A549 (cell line): ENCODE data around the gene EBF3. TPM values are rescaled to one million over a fixed set of nuclear protein-coding genes. Genes with fewer than 3 reads are reported as not detected.

Experiments
- ATAC-seq, 2 experiments: fragments of 200-7000 bp in 1 of 2; fragments of >200 bp in 1 of 2; cut with Nextera tagmentation in 1 of 2; cut with Tn5 transposase in 1 of 2; 3 replicates each; pipeline versions ENCODE4 v1.8.0 to v1.9.1; 2018 to 2020; ENCODE audit warnings: mild to moderate bottlenecking in 1 of 2, moderate library complexity in 1 of 2
- CTCF ChIA-PET: fragments of 300-600 bp; sonication (Branson Sonifier 250); formaldehyde crosslinking; extraction: SDS; loops from one replicate; lab custom pipeline; 2021; ENCODE audit warnings: antibody characterized with exemption, inconsistent platforms; lab: Yijun Ruan, JAX
- POLR2A ChIA-PET: fragments of 350-600 bp; formaldehyde crosslinking; extraction: SDS; loops from one replicate; lab custom pipeline; 2021; ENCODE audit warnings: antibody characterized with exemption, inconsistent platforms; lab: Yijun Ruan, JAX
- DNase-seq, 2 experiments: peaks; one replicate each; pipeline versions ENCODE4 v3.0.0 to v3.0.0-alpha.2; 2011 to 2016; ENCODE audit warnings: low read depth in 1 of 2, low spot score in 1 of 2
- FAIRE-seq: peaks from 2 replicates; lab custom pipeline; 2011; peaks lifted over from hg19 to GRCh38; lab: Jason Lieb, UNC
- H3K27ac ChIP-seq, 2 experiments: fragments of >200 bp; sonication (Bioruptor Twin); formaldehyde crosslinking; 3 replicates each; pipeline ENCODE4 v1.5.1; 2016 to 2017
- H3K4me1 ChIP-seq: fragments of >200 bp; sonication (Bioruptor Twin); formaldehyde crosslinking; 3 replicates; pipeline ENCODE4 v1.6.1; 2016
- H3K4me2 ChIP-seq: fragments of >200 bp; sonication (Bioruptor Twin); formaldehyde crosslinking; 3 replicates; pipeline ENCODE4 v1.6.1; 2016
- H3K4me3 ChIP-seq: fragments of >200 bp; sonication (Bioruptor Twin); formaldehyde crosslinking; 3 replicates; pipeline ENCODE4 v1.5.1; 2016
- H3K9me3 ChIP-seq: fragments of >200 bp; sonication (Bioruptor Twin); formaldehyde crosslinking; 3 replicates; pipeline ENCODE4 v1.6.1; 2016
- CBX2 ChIP-seq: fragments of 200-600 bp; sonication (generic); IDR thresholded peaks from 2 replicates; pipeline ENCODE4 v1.6.1; 2016; ENCODE audit warnings: low read depth, mild to moderate bottlenecking, borderline replicate concordance
- CEBPB ChIP-seq, 2 experiments: fragments of >200 bp in 1 of 2; sonication (Bioruptor Twin) in 1 of 2; formaldehyde crosslinking in 1 of 2; IDR thresholded peaks; 2 replicates each; pipeline ENCODE4 v1.6.1; 2012 to 2016
- EHF ChIP-seq: fragments of 250-450 bp; sonication (Bioruptor Pico); IDR thresholded peaks from 2 replicates; pipeline ENCODE4 v1.5.0; 2020; ENCODE audit warnings: mild to moderate bottlenecking
- EP300 ChIP-seq, 2 experiments: fragments of >200 bp; sonication (Bioruptor Twin); formaldehyde crosslinking; IDR thresholded peaks; 2 replicates in 1 of 2; 3 replicates in 1 of 2; pipeline ENCODE4 v1.6.1; 2016 to 2017
- GATA3 ChIP-seq: IDR thresholded peaks from 2 replicates; pipeline ENCODE4 v1.6.1; 2012; ENCODE audit warnings: borderline replicate concordance
- JUN ChIP-seq, 2 experiments: fragments of >200 bp; sonication (Bioruptor Twin); formaldehyde crosslinking; IDR thresholded peaks; 2 replicates in 1 of 2; 3 replicates in 1 of 2; pipeline ENCODE4 v1.6.1; 2016 to 2017
- JUNB ChIP-seq: fragments of >200 bp; sonication (Bioruptor Twin); formaldehyde crosslinking; IDR thresholded peaks from 2 replicates; pipeline ENCODE4 v1.6.1; 2016
- KDM5A ChIP-seq: fragments of 200-600 bp; sonication (generic); IDR thresholded peaks from 2 replicates; pipeline ENCODE4 v1.6.1; 2016; ENCODE audit warnings: antibody characterized with exemption, mild to moderate bottlenecking
- NPAS2 ChIP-seq: fragments of 250-450 bp; sonication (Bioruptor Pico); IDR thresholded peaks from 2 replicates; pipeline ENCODE4 v1.8.0; 2022; ENCODE audit warnings: mild to moderate bottlenecking, moderate library complexity, borderline replicate concordance
- PHF8 ChIP-seq: fragments of 200-600 bp; sonication (generic); IDR thresholded peaks from 2 replicates; pipeline ENCODE4 v1.6.1; 2016; ENCODE audit warnings: low read depth, mild to moderate bottlenecking, antibody characterized with exemption, moderate library complexity, borderline replicate concordance
- RARB ChIP-seq: fragments of 250-450 bp; sonication (Bioruptor Pico); IDR thresholded peaks from 2 replicates; pipeline ENCODE4 v1.8.0; 2021; ENCODE audit warnings: mild to moderate bottlenecking, moderate library complexity
- RNF2 ChIP-seq: fragments of 200-600 bp; sonication (generic); IDR thresholded peaks from 2 replicates; pipeline ENCODE4 v1.6.1; 2016; ENCODE audit warnings: low read depth, mild to moderate bottlenecking, antibody characterized with exemption, moderate library complexity, borderline replicate concordance
- TFCP2L1 ChIP-seq: fragments of 250-450 bp; sonication (Bioruptor Pico); IDR thresholded peaks from 2 replicates; pipeline ENCODE4 v1.5.0; 2021; ENCODE audit warnings: mild to moderate bottlenecking
- TP53 ChIP-seq: fragments of 250-450 bp; sonication (Bioruptor Pico); IDR thresholded peaks from 2 replicates; pipeline ENCODE4 v1.5.0; 2021; ENCODE audit warnings: mild to moderate bottlenecking, moderate library complexity
- WGBS: methylation state at CpG from one replicate; pipeline ENCODE4 v1.1.6; 2017; ENCODE audit errors: missing lambda C conversion rate; 5-methylcytosine and 5-hydroxymethylcytosine counted together
- polyA plus RNA-seq, 4 experiments: library from polyadenylated mRNA; depleted of rRNA in 3 of 4; stranded (reverse); fragments of >200 nt; fragmentation: RNase III in 1 of 4; extraction: RNeasy Plus Mini Kit Qiagen cat#74134 plus additional on column Dnase treatment in 1 of 4; gene quantifications; 2 replicates in 3 of 4; 3 replicates in 1 of 4; pipeline ENCODE4 v1.2.3, GENCODE V29; 2011 to 2017
- TF ChIP-seq, protein P1 (sequence below): fragments of 250-450 bp; sonication (Bioruptor Pico); IDR thresholded peaks from 2 replicates; pipeline ENCODE4 v1.5.0; 2020; ENCODE audit warnings: low read depth, mild to moderate bottlenecking, moderate library complexity
- TF ChIP-seq, protein P2 (sequence below): IDR thresholded peaks from 2 replicates; pipeline ENCODE4 v1.6.1; 2012; ENCODE audit warnings: low read depth, borderline replicate concordance
- TF ChIP-seq, protein P3 (sequence below): fragments of >200 bp; sonication (Bioruptor Twin); formaldehyde crosslinking; IDR thresholded peaks from 3 replicates; pipeline ENCODE4 v1.5.1; 2016
- TF ChIP-seq, protein P4 (sequence below): fragments of 150-350 bp; IDR thresholded peaks from 2 replicates; pipeline ENCODE4 v1.6.1; 2014; ENCODE audit warnings: low read depth, mild to moderate bottlenecking, low read length
- TF ChIP-seq, protein P5 (sequence below): fragments of 200-600 bp; sonication (generic); IDR thresholded peaks from 2 replicates; pipeline ENCODE4 v1.6.1; 2016; ENCODE audit warnings: antibody characterized with exemption, mild to moderate bottlenecking, moderate library complexity
- TF ChIP-seq, protein P6 (sequence below): fragments of >200 bp; sonication (Bioruptor Twin); formaldehyde crosslinking; IDR thresholded peaks from 3 replicates; pipeline ENCODE4 v1.6.1; 2016

EBF3 gene
- polyA plus RNA-seq, 2 of the 4 experiments (the other 2 are of a cell fraction) = 0.12 TPM; not detected in 1

DNA sequence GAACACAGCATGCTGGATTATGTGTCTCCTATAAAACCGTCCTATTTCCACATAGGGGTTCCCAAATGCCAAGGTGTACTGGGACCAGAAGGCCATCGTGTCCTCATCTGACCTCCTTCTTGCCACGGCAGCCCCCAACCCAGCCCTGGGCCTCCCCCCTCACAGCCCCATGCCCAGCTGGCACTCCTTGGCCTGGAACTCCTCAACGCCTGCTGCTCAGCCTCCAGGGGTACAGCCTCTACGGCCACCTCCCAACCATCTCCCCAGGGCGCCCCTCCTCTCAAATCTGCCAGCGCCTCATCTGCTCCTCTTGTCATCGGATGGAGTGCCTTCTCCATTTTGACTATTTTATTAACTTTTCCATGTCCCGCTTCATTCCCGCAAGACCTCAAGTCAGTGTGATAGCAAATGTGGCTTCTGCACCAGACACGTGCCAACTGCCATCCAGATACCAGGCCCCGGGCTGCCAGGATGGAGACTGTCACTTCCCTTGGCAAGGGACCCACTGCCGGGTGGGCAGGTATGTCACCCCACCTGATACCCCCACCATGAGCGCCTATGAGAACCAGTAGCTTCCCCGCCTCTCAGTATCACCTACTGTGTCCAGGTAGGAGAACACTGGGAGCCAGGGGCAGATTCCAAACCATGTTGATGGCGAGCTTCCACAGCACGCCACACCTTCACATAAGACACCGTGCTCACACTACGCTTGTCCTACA is 106.7 kb downstream of the EBF3 start:
- CTCF ChIA-PET = no interaction called here
- H3K4me3 ChIP-seq = no peak overlapping the region

More for the DNA sequence above, 106.7 kb downstream of the EBF3 start:
- TF ChIP-seq GATA3 = no peak
- TF ChIP-seq, protein P1, sequence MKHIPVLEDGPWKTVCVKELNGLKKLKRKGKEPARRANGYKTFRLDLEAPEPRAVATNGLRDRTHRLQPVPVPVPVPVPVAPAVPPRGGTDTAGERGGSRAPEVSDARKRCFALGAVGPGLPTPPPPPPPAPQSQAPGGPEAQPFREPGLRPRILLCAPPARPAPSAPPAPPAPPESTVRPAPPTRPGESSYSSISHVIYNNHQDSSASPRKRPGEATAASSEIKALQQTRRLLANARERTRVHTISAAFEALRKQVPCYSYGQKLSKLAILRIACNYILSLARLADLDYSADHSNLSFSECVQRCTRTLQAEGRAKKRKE (CRISPR knock-in tag) = no peak
- no peak for TF ChIP-seq TFCP2L1
- TF ChIP-seq, protein P2, sequence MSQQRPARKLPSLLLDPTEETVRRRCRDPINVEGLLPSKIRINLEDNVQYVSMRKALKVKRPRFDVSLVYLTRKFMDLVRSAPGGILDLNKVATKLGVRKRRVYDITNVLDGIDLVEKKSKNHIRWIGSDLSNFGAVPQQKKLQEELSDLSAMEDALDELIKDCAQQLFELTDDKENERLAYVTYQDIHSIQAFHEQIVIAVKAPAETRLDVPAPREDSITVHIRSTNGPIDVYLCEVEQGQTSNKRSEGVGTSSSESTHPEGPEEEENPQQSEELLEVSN = no peak
- no peak for TF ChIP-seq EHF (CRISPR knock-in tag)
- TF ChIP-seq, protein P3, sequence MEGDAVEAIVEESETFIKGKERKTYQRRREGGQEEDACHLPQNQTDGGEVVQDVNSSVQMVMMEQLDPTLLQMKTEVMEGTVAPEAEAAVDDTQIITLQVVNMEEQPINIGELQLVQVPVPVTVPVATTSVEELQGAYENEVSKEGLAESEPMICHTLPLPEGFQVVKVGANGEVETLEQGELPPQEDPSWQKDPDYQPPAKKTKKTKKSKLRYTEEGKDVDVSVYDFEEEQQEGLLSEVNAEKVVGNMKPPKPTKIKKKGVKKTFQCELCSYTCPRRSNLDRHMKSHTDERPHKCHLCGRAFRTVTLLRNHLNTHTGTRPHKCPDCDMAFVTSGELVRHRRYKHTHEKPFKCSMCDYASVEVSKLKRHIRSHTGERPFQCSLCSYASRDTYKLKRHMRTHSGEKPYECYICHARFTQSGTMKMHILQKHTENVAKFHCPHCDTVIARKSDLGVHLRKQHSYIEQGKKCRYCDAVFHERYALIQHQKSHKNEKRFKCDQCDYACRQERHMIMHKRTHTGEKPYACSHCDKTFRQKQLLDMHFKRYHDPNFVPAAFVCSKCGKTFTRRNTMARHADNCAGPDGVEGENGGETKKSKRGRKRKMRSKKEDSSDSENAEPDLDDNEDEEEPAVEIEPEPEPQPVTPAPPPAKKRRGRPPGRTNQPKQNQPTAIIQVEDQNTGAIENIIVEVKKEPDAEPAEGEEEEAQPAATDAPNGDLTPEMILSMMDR = no peak
- TF ChIP-seq, protein P4, sequence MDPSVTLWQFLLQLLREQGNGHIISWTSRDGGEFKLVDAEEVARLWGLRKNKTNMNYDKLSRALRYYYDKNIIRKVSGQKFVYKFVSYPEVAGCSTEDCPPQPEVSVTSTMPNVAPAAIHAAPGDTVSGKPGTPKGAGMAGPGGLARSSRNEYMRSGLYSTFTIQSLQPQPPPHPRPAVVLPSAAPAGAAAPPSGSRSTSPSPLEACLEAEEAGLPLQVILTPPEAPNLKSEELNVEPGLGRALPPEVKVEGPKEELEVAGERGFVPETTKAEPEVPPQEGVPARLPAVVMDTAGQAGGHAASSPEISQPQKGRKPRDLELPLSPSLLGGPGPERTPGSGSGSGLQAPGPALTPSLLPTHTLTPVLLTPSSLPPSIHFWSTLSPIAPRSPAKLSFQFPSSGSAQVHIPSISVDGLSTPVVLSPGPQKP = no peak
- TF ChIP-seq NPAS2 (CRISPR knock-in tag) = no peak
- TF ChIP-seq RARB (CRISPR knock-in tag) = no peak
- no peak for TF ChIP-seq JUNB
- TF ChIP-seq, protein P5, sequence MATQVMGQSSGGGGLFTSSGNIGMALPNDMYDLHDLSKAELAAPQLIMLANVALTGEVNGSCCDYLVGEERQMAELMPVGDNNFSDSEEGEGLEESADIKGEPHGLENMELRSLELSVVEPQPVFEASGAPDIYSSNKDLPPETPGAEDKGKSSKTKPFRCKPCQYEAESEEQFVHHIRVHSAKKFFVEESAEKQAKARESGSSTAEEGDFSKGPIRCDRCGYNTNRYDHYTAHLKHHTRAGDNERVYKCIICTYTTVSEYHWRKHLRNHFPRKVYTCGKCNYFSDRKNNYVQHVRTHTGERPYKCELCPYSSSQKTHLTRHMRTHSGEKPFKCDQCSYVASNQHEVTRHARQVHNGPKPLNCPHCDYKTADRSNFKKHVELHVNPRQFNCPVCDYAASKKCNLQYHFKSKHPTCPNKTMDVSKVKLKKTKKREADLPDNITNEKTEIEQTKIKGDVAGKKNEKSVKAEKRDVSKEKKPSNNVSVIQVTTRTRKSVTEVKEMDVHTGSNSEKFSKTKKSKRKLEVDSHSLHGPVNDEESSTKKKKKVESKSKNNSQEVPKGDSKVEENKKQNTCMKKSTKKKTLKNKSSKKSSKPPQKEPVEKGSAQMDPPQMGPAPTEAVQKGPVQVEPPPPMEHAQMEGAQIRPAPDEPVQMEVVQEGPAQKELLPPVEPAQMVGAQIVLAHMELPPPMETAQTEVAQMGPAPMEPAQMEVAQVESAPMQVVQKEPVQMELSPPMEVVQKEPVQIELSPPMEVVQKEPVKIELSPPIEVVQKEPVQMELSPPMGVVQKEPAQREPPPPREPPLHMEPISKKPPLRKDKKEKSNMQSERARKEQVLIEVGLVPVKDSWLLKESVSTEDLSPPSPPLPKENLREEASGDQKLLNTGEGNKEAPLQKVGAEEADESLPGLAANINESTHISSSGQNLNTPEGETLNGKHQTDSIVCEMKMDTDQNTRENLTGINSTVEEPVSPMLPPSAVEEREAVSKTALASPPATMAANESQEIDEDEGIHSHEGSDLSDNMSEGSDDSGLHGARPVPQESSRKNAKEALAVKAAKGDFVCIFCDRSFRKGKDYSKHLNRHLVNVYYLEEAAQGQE = no peak
- TF ChIP-seq PHF8 = no peak
- no peak for TF ChIP-seq CBX2
- no peak for TF ChIP-seq KDM5A
- TF ChIP-seq RNF2 = no peak
- TF ChIP-seq, protein P6, sequence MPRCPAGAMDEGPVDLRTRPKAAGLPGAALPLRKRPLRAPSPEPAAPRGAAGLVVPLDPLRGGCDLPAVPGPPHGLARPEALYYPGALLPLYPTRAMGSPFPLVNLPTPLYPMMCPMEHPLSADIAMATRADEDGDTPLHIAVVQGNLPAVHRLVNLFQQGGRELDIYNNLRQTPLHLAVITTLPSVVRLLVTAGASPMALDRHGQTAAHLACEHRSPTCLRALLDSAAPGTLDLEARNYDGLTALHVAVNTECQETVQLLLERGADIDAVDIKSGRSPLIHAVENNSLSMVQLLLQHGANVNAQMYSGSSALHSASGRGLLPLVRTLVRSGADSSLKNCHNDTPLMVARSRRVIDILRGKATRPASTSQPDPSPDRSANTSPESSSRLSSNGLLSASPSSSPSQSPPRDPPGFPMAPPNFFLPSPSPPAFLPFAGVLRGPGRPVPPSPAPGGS = no peak
- TF ChIP-seq JUN (IDR thresholded peaks at IDR 0.05) = no peak
- TF ChIP-seq EP300 (IDR thresholded peaks at IDR 0.05) = no peak
- TF ChIP-seq CEBPB (IDR thresholded peaks at IDR 0.05) = no peak
- TF ChIP-seq TP53 (CRISPR knock-in tag) = no peak
- POLR2A ChIA-PET = no interaction called here
- no peak overlapping the region for H3K4me2 ChIP-seq
- no peak overlapping the region for H3K27ac ChIP-seq
- H3K4me1 ChIP-seq = peaks cover 4% of the 10 kb centered on the region; the same call in 1 of the 3 replicates
- 49% methylated on average over 16 of the region's 19 CpGs for WGBS
- no peak for FAIRE-seq
- no peak for DNase-seq
- ATAC-seq = no peak
- H3K9me3 ChIP-seq = 0 out of 3 replicates have a peak, but pooled peaks cover 5% of the 10 kb centered on the region
